ENCODE data around the gene ERCC3. TPM values are rescaled to one million over a fixed set of nuclear protein-coding genes. Genes with fewer than 3 reads are reported as not detected.
"Not testable (repeated sequence)": the region's sequence is repeated elsewhere in the genome, so short reads cannot be mapped to it uniquely, and the experiment has no call there.

Gene ERCC3
- polyA plus RNA-seq, 3 donors, result 67.7 to 75.0 (median 67.7) TPM

DNA sequence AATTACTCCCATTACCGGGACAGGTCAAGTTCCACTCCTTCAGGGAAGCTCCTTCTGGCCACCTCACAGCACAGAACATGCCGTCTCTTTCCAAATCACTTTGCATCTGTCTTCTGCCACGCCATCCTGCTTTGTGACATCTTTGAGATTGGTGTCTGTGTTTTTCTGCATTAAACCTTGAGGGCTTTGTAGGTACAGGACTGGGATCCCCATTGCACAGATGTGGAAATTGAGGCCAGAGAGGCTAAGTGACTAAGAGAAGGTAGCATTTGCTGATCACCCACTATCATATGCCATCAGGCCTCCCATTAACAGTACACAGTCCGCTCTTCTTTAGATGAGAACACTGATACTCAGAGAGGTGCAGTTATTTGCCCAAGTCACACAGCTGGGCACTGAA, 64.4 kb downstream of the ERCC3 start:
- DNase-seq, result no peak

DNA sequence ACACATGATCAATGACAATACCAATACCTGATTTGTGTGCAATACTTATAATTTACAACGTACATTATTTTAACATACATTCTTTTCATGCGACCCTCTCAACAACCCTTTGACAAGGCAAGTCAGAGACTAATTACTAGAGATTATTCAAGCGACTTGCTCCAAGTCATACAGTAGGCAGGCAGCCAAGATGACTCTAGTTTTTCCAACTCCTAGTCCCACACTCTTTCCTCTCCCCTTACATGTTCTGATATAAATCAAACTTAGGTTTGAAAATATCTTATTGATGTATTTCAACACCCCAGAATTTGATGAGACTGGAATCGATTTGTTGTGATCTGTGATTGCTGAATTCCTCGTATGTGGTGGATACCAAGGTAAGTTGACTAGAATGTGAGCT, 65.8 kb downstream of the ERCC3 start:
- no peak for DNase-seq

DNA sequence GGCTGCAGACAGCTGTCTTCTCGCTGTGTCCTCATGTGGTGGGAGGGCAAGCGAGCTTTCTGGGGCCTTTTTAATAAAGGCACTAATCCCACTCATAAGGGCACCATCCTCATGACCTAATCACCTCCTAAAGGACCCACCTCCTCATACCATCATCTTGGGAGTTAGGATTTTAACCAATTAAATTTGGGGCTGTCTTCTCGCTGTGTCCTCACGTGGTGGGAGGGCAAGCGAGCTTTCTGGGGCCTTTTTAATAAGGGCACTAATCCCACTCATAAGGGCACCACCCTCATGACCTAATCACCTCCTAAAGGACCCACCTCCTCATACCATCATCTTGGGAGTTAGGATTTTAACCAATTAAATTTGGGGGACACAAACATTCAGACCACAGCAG, 66.7 kb downstream of the ERCC3 start:
- not testable (repeated sequence) for DNase-seq

DNA sequence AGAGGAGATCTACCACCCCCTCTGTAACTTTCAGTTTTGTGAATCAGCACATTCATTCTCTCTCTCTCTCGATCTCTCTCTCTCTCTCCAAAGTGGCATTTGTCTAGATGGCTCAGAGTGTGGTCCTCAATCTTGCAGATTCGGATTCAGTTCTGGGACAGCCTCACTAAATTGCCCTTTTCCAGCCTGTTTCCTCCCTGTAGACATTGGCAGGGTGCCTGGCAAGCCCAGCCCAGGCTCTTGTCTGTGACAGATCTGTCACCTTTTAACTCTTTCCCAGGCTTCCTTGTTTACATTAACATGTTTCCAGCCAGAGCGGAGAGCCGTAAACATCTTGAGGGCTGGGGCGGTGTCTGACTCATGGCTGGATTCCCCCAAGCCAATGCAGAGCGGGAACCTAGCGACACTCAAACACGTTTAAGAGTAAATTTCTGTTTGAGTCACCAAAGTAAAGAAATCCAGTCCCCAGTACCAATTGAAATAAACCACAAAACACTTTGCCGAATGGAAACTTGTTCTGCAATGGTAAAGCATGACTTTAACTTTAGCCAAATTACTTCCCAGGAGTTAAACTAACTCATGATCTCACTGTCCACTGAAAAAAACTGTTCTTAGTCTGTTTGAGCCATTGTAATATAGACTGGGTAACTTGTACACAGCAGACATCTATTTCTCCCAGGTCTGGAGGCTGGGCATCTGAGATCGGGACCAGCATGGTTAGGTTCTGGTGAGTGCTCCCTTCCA, 67.3 kb downstream of the ERCC3 start:
- DNase-seq, result peak; percentile 33

DNA sequence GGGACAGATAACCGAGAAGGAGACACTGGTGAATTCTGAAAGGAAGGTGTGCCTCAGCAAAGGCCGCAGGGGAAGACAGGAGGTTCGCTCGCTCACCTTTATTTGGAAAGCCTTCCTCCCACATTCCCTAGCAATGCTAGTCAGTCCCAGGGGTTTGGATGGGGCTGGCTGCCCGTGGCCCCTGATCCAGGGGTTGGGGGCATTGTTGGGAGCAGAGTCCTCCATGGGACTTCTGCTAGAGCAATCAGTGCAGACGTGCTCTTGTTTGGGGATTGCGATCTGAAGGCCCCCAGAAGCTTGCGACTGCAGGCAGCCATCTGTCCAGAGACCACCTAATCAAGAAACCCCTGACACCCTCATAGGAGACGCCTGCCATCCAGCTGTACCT, 67.8 kb downstream of the ERCC3 start:
- DNase-seq, result no peak

DNA sequence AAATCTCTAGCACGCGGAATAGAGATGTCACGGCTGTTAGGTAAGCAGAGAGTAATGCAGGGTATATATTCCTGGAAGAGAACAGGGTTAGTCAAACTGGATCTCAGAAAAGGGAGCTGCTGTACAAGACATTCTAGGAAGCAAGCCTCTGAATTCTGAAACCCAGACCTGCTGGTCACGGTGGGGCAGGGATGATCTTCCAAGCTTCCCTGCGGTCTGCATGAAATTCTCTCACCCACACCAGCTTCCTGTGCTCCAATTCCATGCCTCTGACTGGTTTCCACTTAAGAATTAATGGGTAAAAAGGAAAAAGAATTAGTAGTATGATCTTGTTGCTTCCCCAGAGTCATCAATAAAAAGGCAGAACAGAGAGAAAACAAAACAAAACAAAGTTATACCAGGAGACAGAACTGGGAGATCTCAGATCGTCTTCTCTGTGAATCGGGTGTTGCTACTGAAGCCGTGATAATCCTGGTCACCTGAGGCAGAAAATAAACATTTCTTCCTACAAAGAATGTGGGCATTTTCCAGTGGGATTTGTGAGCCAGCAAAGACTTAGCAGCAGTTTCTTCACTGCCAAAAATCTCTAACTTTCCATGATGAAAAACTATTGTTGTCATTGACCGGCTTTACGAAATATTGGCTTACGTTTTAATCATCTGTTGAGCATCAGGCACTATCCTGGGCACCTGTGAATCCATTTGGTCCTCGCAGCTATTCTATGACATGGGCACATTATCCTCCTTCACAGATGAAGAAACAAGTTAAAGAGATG, 68.6 kb downstream of the ERCC3 start:
- no peak for DNase-seq

DNA sequence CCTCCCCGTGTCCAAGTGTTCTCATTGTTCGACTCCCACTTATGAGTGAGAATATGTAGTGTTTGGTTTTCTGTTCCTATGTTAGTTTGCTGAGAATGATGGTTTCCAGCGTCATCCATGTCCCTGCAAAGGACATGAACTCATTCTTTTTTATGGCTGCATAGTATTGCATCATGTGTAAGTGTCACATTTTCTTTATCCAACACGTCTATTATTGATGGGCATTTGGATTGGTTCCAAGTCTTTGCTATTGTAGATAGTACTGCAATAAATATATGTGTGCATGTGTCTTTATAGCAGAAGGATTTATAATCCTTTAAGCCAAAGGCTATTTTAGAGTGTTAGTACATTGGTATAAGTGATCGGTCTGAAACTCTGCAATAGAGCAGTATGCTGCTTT, 69.8 kb downstream of the ERCC3 start:
- DNase-seq, result not testable (repeated sequence)

DNA sequence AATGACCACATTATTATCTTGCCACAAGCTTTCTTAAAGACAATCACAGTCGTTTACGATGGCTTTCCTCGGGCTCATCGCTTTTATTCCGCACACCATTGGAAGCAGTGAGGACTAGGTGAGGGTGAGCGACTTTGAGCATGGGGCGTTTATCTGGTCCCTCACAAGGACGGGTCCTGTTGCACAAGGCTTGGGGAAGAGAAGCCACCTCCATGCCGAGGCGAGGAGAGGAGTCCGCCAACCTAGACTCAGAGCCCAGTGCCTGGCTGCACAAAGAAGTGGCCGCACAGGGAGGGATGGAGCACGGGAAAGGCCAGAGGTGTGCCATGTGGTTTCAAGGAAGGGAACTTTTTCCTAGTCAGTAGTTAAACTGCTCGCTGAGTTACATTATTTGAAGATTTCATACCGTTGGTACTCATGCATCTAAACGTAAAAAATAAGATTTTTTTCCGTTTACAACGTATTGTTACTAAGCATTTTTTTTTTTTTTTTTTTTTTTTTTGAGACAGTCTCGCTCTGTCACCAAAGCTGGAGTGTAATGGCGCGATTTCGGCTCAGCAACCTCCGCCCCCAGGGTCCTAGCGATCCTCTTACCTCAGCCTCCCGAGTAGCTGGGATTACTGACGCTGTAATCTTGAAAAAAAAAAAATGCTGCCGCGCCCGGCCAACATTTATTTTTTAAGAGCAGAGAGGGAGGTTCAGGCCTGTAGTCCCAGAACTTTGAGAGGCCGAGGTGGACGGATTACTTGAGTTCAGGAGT, 73.0 kb downstream of the ERCC3 start:
- peak; percentile 54 for DNase-seq

DNA sequence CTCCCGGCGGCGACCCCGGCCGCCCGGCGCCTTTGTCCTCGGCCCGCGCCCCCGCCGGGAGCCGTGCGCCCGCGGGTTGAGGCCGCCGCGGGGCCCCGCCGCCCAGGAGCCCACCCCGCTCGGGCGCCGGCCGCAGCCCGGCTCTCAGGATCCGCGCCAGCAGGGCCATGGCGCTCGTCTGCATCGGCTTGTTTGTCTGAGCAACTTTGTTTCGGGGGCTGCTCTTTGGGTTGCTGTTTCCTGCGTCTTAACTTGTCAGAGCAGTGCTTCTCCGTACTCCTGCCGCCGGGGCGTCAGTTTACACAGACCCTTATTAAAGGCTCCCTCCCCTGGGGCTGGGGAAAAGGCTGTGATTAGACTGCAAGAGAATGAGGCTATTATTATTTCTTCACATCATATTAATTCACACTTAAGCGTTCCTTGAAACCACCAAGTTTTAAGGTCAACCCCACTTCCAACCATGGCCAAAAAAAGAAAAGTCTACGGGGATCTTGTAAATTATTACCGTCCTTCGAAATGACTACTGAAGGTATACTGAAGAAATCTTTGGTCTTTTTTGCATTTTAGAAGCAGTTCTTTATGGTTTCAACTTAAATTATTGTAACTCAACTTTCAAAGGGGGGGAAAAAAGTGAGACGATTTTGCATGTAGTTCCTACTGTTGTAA, 73.7 kb downstream of the ERCC3 start, which contains the start of gene CYP27C1:
Gene CYP27C1, minus strand, starts transcription at position 198 of the 666 bp plus-strand sequence. Its CDS starts 29 bp downstream, at position 169.
- DNase-seq, result peak; percentile 57

DNA sequence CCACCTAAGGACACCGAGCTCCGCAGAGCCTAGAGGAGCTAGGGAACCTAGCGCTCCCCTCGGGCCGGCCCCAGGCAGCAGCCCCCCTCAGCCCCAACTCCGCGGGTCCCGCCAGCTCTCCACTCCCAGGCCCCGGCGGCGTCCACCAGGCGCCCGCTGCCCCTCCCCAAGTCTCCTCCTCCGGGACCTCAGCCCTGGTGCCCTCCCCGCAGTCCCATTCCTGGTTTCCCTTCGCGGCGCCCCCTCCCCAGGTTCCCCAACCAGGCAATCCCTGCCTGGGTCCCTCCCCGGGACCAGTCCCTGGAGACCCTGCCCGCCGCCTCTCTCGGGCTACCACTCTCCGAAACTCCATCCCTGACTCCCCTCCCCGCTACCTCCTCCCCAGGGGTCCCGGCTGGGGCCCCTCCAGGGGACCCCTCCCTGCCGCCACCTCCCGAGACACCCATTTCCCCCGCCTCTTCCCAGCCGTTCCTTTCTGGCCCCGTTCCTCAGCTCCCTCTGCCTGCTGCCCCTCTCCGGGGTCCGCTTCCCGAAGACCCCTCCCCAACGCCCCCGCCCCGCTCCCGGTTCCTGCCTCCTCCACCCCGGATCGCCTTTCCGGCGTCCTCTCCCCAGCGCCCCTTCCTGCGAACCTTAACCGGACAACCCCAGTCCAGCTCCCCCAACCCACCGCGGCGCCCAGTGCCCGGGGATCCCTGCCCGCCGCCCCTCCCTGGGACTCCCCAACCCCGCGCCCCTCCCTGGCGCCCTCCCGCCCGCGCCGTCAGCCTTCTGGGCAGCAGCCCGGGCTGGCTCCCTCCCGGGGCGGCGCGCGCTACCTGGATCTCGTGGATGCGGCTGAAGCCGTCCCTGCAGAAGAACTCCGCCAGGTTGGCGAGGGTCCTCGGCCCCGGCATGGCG, 74.5 kb downstream of the ERCC3 start:
- peak; percentile 70 for DNase-seq

DNA sequence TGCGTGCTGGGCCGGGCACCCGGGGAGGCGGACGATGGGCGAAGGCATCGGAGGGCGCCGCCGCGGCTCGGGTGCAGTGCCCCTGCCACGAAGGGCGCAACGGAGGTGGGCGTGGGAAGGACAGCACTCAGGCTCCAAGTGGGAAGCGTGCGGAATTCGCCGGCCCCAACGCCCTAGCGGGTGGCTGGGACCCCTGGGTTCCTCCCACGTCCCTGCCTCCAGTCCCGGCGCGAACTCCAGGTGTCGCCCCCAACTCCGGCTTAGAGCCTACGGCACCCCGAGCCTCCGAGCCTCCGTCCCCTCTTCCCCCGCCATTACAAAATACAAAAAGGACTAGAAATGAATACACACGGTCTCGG, 75.2 kb downstream of the ERCC3 start:
- no peak for DNase-seq

DNA sequence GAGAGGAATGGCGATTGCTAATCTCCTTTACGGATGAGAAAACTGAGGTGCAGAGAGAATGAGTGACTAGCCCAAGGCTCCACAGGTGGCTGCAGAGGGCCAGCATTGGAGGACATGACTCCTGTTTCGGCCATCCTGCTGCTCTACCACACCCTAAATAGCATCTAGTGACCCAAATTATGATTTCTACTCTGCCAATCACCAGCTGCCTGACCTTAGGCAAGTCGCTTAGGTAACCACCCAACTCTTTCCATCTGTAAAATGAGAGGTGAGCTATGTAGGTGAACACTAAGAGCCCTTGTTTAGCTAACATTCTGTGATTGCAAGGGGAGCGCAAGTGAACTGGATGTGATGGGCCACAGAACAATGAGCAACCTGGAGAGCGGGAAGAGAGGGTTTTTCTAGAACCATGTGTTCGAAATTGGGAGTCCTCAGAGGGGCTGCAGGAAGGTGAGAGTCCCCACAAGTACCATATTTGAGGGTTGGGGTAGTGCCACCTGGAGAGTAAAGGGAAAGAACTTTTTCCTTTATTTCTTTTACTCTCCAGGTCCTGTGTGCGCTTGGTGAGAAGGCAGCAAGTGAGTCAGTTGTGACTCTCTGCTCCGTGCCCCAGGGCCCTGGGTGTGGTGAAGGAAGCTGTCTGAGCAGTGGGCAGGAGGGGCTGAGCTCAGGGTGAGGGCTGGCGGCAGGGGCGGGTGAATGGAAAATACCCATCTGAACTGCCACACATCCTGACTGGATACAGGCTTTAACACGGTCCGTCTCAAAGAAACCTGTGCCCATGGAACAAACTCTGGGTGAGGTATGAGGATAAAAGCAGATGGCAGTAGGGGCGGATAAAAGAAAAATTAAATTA, 76.2 kb downstream of the ERCC3 start:
- DNase-seq, result no peak

DNA sequence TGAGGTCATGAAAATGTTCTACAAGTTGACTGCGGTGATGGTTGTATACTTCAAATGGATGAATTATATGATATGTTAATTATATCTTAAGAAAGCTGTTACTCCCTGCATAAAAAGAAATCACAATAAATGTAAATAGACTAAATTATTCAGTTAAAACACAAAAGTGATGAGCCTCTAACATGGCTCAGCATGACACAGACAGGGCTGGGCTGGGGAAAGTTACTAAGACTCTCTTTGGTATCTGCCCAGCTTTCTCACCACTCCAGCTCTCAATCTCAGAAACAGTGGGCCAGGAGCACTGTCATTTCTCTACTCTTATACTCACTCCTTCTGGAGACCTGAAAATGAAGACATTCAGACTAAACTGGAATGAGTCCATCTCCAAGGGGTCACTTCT, 77.4 kb downstream of the ERCC3 start:
- DNase-seq, result no peak

DNA sequence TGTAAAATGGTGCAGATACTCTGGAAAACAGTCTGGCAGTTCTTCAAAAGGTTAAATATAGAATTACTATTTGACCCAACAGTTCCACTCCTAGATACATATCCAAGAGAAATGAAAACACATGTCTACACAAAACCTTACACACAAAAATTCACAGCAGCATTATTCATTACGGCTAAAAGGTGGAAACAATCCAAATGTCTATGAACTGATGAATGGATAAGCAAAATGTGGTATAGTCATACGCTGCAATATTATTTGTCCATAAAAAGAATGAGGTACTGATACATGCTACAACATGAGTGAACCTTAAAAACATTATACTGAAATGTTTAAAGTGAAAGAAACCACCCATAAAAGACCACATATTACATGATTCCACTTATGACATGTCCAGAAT, 77.8 kb downstream of the ERCC3 start:
- no peak for DNase-seq

DNA sequence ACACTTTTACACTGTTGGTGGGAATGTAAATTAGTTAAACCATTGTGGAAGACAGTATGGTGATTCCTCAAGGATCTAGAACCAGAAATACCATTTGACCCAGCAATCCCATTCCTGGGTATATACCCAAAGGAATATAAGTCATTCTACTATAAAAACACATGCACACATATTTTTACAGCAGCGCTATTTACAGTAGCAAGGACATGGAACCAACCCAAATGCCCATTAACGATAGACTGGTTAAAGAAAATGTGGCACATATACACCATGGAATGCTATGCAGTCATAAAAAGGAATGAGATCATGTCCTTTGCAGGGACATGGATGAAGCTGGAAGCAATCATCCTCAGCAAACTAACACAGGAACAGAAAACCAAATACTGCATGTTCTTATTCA, 79.7 kb downstream of the ERCC3 start:
- not testable (repeated sequence) for DNase-seq

DNA sequence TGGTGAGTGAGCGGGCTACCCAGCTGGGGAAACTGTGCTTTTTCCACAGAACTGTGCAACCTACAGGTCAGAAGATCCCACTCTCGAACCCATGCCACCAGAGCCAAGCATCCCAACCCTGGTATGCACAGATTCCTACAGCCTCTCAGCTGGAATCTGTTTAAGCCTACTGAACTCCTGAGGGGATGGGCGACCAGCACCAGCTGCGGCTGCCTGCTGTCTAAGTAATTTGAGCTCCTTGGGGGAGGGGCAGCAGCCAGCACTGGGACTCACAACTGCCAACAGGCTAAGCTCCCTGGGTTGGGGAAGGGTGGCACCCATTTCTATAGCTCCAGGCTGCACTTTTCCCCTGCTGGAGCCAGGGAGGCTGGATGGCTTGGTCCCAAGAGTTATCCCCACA, 85.6 kb downstream of the ERCC3 start:
- no peak for DNase-seq

All from renal pelvis (tissue), 4 donors.